Endothelial cell of umbilical vein (primary cell): ENCODE results near the gene RPS21. TPM values are rescaled to one million over a fixed set of nuclear protein-coding genes. Genes with fewer than 3 reads are reported as not detected.

Source experiments
- BruUV-seq: library from RNA; stranded (reverse); fragments of 400-500 nt; replicated peaks from 2 replicates; lab custom pipeline; 2021; lab: Mats Ljungman, UMichigan
- CTCF ChIA-PET: fragments of 300-600, 350-600 bp; sonication (Branson Sonifier 250); formaldehyde crosslinking; loops from one replicate; lab custom pipeline; 2021; ENCODE audit warnings: antibody characterized with exemption, inconsistent platforms; lab: Charles Lee
- POLR2A ChIA-PET: fragments of 300-600, 350-600 bp; sonication (Branson Sonifier 250); formaldehyde crosslinking; loops from one replicate; lab custom pipeline; 2021; ENCODE audit warnings: antibody characterized with exemption, inconsistent platforms; lab: Charles Lee
- DNase-seq: peaks from one replicate; pipeline ENCODE4 v3.0.0-alpha.2; 2011; ENCODE audit warnings: low read depth, low spot score
- FAIRE-seq: peaks from 2 replicates; lab custom pipeline; 2011; peaks lifted over from hg19 to GRCh38; lab: Jason Lieb, UNC
- H2AFZ ChIP-seq: 2 replicates; pipeline ENCODE4 v1.6.0; 2012; ENCODE audit warnings: low read depth, low read length, control low read depth, inconsistent platforms
- H3K27ac ChIP-seq: 2 replicates; pipeline ENCODE4 v1.5.1; 2011; ENCODE audit warnings: low read depth, mild to moderate bottlenecking, control low read depth, low read length, moderate library complexity; ENCODE audit not compliant: insufficient read depth
- H3K27me3 ChIP-seq, 2 experiments: 2 replicates each; pipeline versions ENCODE4 v1.6.0 to v1.6.1; 2011; ENCODE audit warnings: low read length in 2 of 2, mixed read lengths in 1 of 2; ENCODE audit not compliant: control insufficient read depth in 2 of 2, insufficient read depth in 2 of 2
- H3K36me3 ChIP-seq, 2 experiments: 2 replicates in 1 of 2; 3 replicates in 1 of 2; pipeline ENCODE4 v1.5.1; 2011; ENCODE audit warnings: low read length in 2 of 2, mild to moderate bottlenecking in 1 of 2, moderate library complexity in 1 of 2; ENCODE audit not compliant: control insufficient read depth in 2 of 2, insufficient read depth in 2 of 2; ENCODE audit errors: extremely low read depth in 1 of 2
- H3K4me1 ChIP-seq: 3 replicates; pipeline ENCODE4 v1.5.1; 2011; ENCODE audit warnings: mild to moderate bottlenecking, low read length; ENCODE audit not compliant: control insufficient read depth, insufficient read depth; ENCODE audit errors: extremely low read depth
- H3K4me2 ChIP-seq: 2 replicates; pipeline ENCODE4 v1.6.1; 2011; ENCODE audit warnings: low read length, control low read depth, mixed read lengths; ENCODE audit not compliant: insufficient read depth
- H3K4me3 ChIP-seq, 3 experiments: fragments of 200-600 bp in 1 of 3; sonication (generic), shearing (Covaris generic) in 1 of 3; replicated peaks in 1 of 3; 2 replicates each; pipeline ENCODE4 v1.5.1; 2011 to 2016; ENCODE audit warnings: control low read depth in 3 of 3, low read length in 3 of 3, mild to moderate bottlenecking in 2 of 3, inconsistent platforms in 1 of 3, low read depth in 1 of 3, moderate library complexity in 1 of 3; ENCODE audit not compliant: insufficient read depth in 1 of 3
- H3K79me2 ChIP-seq: 2 replicates; pipeline ENCODE4 v1.6.0; 2012; ENCODE audit warnings: low read length, inconsistent platforms; ENCODE audit not compliant: control insufficient read depth, insufficient read depth
- H3K9ac ChIP-seq: replicated peaks from 2 replicates; pipeline ENCODE3; 2011; ENCODE audit warnings: low read length, control low read depth; ENCODE audit not compliant: insufficient read depth; ENCODE audit errors: extremely low read depth
- H3K9me1 ChIP-seq: replicated peaks from 3 replicates; pipeline ENCODE4 v1.6.0; 2011; ENCODE audit warnings: mild to moderate bottlenecking, low read length; ENCODE audit not compliant: control insufficient read depth, insufficient read depth; ENCODE audit errors: extremely low read depth
- H3K9me3 ChIP-seq: replicated peaks from 2 replicates; pipeline ENCODE4 v1.5.1; 2012; ENCODE audit warnings: low read length, inconsistent platforms; ENCODE audit not compliant: control insufficient read depth, insufficient read depth
- H4K20me1 ChIP-seq: replicated peaks from 2 replicates; pipeline ENCODE3; 2011; ENCODE audit warnings: mild to moderate bottlenecking, low read length; ENCODE audit not compliant: control insufficient read depth, insufficient read depth; ENCODE audit errors: extremely low read depth
- EZH2 ChIP-seq: IDR thresholded peaks from 2 replicates; pipeline ENCODE4 v1.6.1; 2012; ENCODE audit warnings: borderline replicate concordance, low read depth, mild to moderate bottlenecking, moderate library complexity, low read length, inconsistent platforms; ENCODE audit not compliant: severe bottlenecking
- FOS ChIP-seq: IDR thresholded peaks from 2 replicates; pipeline ENCODE4 v1.6.1; 2011; ENCODE audit warnings: mild to moderate bottlenecking, low read length, moderate library complexity, borderline replicate concordance; ENCODE audit not compliant: insufficient read depth
- GATA2 ChIP-seq: IDR thresholded peaks from 2 replicates; pipeline ENCODE4 v1.7.0; 2011; ENCODE audit warnings: low read depth, mild to moderate bottlenecking, moderate library complexity, mixed read lengths, low read length; ENCODE audit not compliant: insufficient read length, insufficient read depth
- JUN ChIP-seq: IDR thresholded peaks from 2 replicates; pipeline ENCODE4 v1.6.1; 2011; ENCODE audit warnings: borderline replicate concordance, low read depth; ENCODE audit not compliant: insufficient read length, insufficient read depth
- MYC ChIP-seq: IDR thresholded peaks from one replicate; pipeline ENCODE4 v1.6.1; 2011; ENCODE audit warnings: mild to moderate bottlenecking, low read depth, low read length
- POLR2A ChIP-seq: IDR thresholded peaks from 2 replicates; pipeline ENCODE4 v1.6.1; 2012; ENCODE audit warnings: low read depth, mild to moderate bottlenecking, control low read depth, low read length
- POLR2AphosphoS5 ChIP-seq: IDR thresholded peaks from 2 replicates; pipeline ENCODE4 v1.6.1; 2012; ENCODE audit warnings: low read depth, mild to moderate bottlenecking, control low read depth, low read length, moderate library complexity; ENCODE audit not compliant: insufficient read depth
- dilution Hi-C: fragments of 300-500 bp; cut with MboI; formaldehyde crosslinking; loops from one replicate; pipeline ENCODE4 v1.15.0; 2019; ENCODE audit warnings: low sequenced_read_pairs; ENCODE audit not compliant: extremely low pct_ligation_motif_present
- intact Hi-C: fragments of 100-400 bp; cut with micrococcal nuclease; formaldehyde crosslinking; loops from one replicate; pipeline ENCODE4 v1.10.0; 2022
- polyA plus RNA-seq, 4 experiments: library from polyadenylated mRNA; depleted of rRNA in 3 of 4; stranded (reverse) in 3 of 4; unstranded in 1 of 4; fragments of >200 nt; gene quantifications; 2 replicates each; pipeline versions ENCODE4 v1.2.1 to v1.2.3, GENCODE V29; 2011 to 2012; ENCODE audit warnings: missing spikeins in 1 of 4
- total RNA-seq: library from RNA; stranded (reverse); gene quantifications from 2 replicates; pipeline ENCODE4 v1.2.3, GENCODE V29; 2021
- TF ChIP-seq, protein P1 (sequence below), 2 donors: IDR thresholded peaks; 1 replicate in 1 of 2; 2 replicates in 1 of 2; pipeline ENCODE4 v1.5.1; 2011; ENCODE audit warnings: low read length in 2 of 2, mild to moderate bottlenecking in 2 of 2, moderate library complexity in 2 of 2, control low read depth in 1 of 2, inconsistent platforms in 1 of 2, low read depth in 1 of 2; ENCODE audit not compliant: insufficient read depth in 1 of 2; ENCODE audit errors: extremely low read depth in 1 of 2
- TF ChIP-seq, protein P2 (sequence below): IDR thresholded peaks from 2 replicates; pipeline ENCODE4 v1.6.1; 2011; ENCODE audit not compliant: insufficient read depth, insufficient read length

Gene RPS21
- total and polyA plus RNA-seq, 2 donors (not counting 3 experiments of a cell fraction or from before 2014, with no cell fraction given): 1,644 to 7,710 TPM

DNA sequence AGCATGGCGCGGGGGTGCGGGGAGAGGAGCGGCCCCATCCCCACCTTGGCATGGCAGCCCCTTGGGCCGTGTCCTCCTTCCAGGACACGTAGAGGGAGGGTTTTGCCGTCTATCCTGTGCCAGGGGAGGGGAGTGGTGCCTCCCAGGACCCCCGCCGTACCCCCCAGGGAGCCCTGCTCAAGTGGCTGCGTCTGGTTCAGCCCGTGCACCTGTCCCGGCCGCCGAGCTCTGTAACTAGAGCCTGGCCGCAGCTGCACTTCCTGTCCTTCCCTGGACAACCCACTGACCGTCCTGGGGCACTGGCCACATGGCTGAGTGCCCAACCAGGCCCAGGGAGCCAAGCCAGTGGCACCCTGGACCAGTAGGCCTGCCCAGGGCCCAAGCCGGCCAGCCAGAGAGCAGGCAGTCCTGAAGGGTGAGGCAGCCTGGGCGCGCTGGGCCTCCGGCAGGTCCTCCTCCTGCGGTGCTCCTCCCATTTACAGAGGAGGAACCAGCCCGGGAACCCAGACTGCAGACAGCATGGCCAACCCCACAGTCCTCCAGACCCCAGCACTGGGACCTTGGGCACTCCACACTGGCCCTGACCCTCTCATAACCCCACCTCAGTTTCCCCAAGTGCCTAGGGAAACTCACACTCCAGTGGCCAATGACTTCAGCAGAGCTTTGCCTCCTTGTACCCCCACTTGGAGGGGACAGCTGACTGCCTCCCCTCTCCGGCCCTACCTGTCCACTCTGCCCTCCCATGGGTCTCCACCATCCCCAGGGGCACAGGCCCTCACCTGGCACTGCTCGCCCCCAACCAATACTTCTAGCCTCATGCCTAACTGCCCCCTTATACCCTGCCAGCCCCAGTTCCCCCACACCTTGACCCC is 28.5 kb upstream of the RPS21 start:
- POLR2A ChIA-PET: interaction anchor here (1.0 to 1.2 kb wide), 2 partner anchors 28 to 53 kb away, joined by 3 to 8 read pairs; partner anchors contain the start of gene RPS21
- Histone ChIP-seq H3K27me3 (no peaks in the 10 kb centered on the region), H2AFZ (no peak overlapping the region), H3K79me2 (peaks cover 68% of the 10 kb centered on the region), H3K36me3 (no peaks in the 10 kb centered on the region), H4K20me1 (no peaks in the 10 kb centered on the region), H3K9ac (peak overlapping the region; percentile 53), H3K4me3 (no peak overlapping the region), H3K4me2 (peak overlapping the region; percentile 1), H3K9me3 (no peaks in the 10 kb centered on the region), H3K4me1 (peaks cover 59% of the 10 kb centered on the region), H3K27ac (peak overlapping the region; percentile 89), H3K9me1 (no peaks in the 10 kb centered on the region)
- TF ChIP-seq MYC (no peak), GATA2 (no peak), EZH2 (no peak), POLR2A (peak; percentile 34), POLR2AphosphoS5 (peak; percentile 49), FOS (no peak), JUN (no peak)
- TF ChIP-seq, protein P1, sequence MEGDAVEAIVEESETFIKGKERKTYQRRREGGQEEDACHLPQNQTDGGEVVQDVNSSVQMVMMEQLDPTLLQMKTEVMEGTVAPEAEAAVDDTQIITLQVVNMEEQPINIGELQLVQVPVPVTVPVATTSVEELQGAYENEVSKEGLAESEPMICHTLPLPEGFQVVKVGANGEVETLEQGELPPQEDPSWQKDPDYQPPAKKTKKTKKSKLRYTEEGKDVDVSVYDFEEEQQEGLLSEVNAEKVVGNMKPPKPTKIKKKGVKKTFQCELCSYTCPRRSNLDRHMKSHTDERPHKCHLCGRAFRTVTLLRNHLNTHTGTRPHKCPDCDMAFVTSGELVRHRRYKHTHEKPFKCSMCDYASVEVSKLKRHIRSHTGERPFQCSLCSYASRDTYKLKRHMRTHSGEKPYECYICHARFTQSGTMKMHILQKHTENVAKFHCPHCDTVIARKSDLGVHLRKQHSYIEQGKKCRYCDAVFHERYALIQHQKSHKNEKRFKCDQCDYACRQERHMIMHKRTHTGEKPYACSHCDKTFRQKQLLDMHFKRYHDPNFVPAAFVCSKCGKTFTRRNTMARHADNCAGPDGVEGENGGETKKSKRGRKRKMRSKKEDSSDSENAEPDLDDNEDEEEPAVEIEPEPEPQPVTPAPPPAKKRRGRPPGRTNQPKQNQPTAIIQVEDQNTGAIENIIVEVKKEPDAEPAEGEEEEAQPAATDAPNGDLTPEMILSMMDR (IDR thresholded peaks at IDR 0.05; ENCODE audit: extremely low read depth in 1 of 2, insufficient read depth in 1 of 2, low read depth in 1 of 2, low read length in 2 of 2): no peak
- TF ChIP-seq, protein P2, sequence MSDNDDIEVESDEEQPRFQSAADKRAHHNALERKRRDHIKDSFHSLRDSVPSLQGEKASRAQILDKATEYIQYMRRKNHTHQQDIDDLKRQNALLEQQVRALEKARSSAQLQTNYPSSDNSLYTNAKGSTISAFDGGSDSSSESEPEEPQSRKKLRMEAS: no peak
- DNase-seq: peak; percentile 65
- dilution Hi-C loops: no loop called here
- no TSS peak for BruUV-seq
- intact Hi-C loops: loop anchor here (1.0 to 5.0 kb wide), 4 partner anchors 24 to 436 kb away; partner anchors contain the start of gene ADRM1
- CTCF ChIA-PET: interaction anchor here (1.7 to 5.0 kb wide), 4 partner anchors 10 to 56 kb away, joined by 3 to 50 read pairs (median 20); partner anchors contain the start of gene LAMA5
- FAIRE-seq: peak; percentile 77
